AG04449 (cell line): ENCODE results near the gene ROBO2.

Experiments
- CTCF ChIA-PET: fragments of 350-600 bp; formaldehyde crosslinking; extraction: SDS; loops from one replicate; lab custom pipeline; 2021; ENCODE audit warnings: antibody characterized with exemption; lab: Yijun Ruan, JAX
- POLR2A ChIA-PET: fragments of 400-600, 350-600 bp; formaldehyde crosslinking; extraction: SDS; loops from one replicate; lab custom pipeline; 2020; ENCODE audit warnings: antibody characterized with exemption, inconsistent platforms; lab: Yijun Ruan, JAX
- DNase-seq: peaks from one replicate; pipeline ENCODE4 v3.0.0-alpha.2; 2010; ENCODE audit warnings: low read depth, low spot score
- H3K4me3 ChIP-seq: 2 replicates; pipeline ENCODE4 v1.5.1; 2011; ENCODE audit warnings: low read depth, mild to moderate bottlenecking, control low read depth, low read length
- CTCF ChIP-seq: IDR thresholded peaks from one replicate; pipeline ENCODE4 v1.5.1; 2011; ENCODE audit warnings: mild to moderate bottlenecking, moderate library complexity, low read length, control low read depth, inconsistent platforms; ENCODE audit not compliant: insufficient read depth; ENCODE audit errors: missing control alignments

Gene ROBO2

GRCh38 chr3:77096966-77097890, 57.3 kb downstream of the ROBO2 start:
- H3K4me3 ChIP-seq: no peak overlapping the region
- ChIA-PET CTCF (no interaction called here), POLR2A (no interaction called here)
- TF ChIP-seq CTCF: no peak
- DNase-seq: no peak

GRCh38 chr3:77102951-77103769, 63.3 kb downstream of the ROBO2 start:
- CTCF ChIA-PET: interaction anchor here (0.6 kb wide), 1 partner anchor 1930 kb away, joined by 4 read pairs; no protein-coding TSS in a partner anchor
- POLR2A ChIA-PET: no interaction called here
- H3K4me3 ChIP-seq: no peak overlapping the region
- no peak for TF ChIP-seq CTCF
- no peak for DNase-seq

- POLR2A ChIA-PET: no interaction called here
Observed at GRCh38 chr3:77122652-77123051, 82.8 kb downstream of the ROBO2 start.

GRCh38 chr3:77125966-77126365, 86.1 kb downstream of the ROBO2 start:
- ChIA-PET CTCF (no interaction called here), POLR2A (no interaction called here)
- DNase-seq: no peak
- no peak overlapping the region for H3K4me3 ChIP-seq
- no peak for TF ChIP-seq CTCF

More at GRCh38 chr3:77122652-77123051, 82.8 kb downstream of the ROBO2 start:
- CTCF ChIA-PET: no interaction called here
- TF ChIP-seq CTCF: no peak
- DNase-seq: no peak
- H3K4me3 ChIP-seq: no peak overlapping the region

- H3K4me3 ChIP-seq: no peak overlapping the region
- ChIA-PET POLR2A (no interaction called here), CTCF (no interaction called here)
- TF ChIP-seq CTCF: no peak
- no peak for DNase-seq
Observed at GRCh38 chr3:77134769-77135168, 94.9 kb downstream of the ROBO2 start.

- no peak overlapping the region for H3K4me3 ChIP-seq
- ChIA-PET POLR2A (no interaction called here), CTCF (no interaction called here)
- no peak for TF ChIP-seq CTCF
- DNase-seq: no peak
Observed at GRCh38 chr3:77137559-77137958, 97.7 kb downstream of the ROBO2 start.
